Activated naive CD4-positive, alpha-beta T cell (primary cell): Measurements from ENCODE around the gene BIRC5.
A peak's percentile ranks its signal among the peaks of the same experiment; 100 is the strongest.
"Not testable (repeated sequence)": the region's sequence is repeated elsewhere in the genome, so short reads cannot be mapped to it uniquely, and the experiment has no call there.

Experiments used
- DNase-seq, 4 experiments: peaks; one replicate each; lab custom pipeline; 2025; lab: John Stamatoyannopoulos, UW

BIRC5 gene

DNA sequence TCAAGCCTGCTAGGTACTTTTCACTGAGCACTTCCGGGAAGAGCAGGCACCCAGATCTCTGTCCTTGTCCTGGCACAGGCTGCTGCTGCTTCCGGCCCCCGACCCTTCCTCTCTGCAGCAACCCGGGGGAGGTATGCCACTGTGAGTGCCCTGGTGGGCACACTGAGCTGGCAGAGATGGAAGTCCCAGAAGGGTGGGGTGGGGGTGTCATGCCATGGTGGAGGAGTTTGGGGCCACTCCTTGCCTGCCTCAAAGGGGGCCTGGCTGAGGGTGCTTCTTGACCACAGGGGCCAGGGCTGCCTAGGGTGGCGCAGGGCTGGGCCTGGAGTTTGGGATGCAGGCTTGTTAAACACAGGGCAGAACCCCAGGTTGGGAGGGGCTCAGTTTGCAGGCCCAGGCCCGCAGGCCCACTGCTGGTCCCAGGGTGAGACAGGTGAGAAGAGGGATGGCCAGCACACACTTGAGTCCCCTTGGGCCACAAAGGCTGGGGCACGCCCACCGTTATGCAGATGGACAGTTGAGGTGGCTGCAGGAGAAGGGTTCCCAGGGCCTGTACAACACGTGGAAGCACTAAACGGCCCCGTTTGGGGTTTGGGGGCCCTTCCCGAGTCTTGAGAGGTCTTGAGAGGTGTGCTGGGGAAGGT lies 26.1 kb downstream of the BIRC5 start:
- DNase-seq: no peak

- DNase-seq: no peak
Observed at GRCh38 chr17:78240839-78241238, 26.8 kb downstream of the BIRC5 start.

- DNase-seq: no peak
Observed at GRCh38 chr17:78241277-78242023, 27.4 kb downstream of the BIRC5 start.

DNA sequence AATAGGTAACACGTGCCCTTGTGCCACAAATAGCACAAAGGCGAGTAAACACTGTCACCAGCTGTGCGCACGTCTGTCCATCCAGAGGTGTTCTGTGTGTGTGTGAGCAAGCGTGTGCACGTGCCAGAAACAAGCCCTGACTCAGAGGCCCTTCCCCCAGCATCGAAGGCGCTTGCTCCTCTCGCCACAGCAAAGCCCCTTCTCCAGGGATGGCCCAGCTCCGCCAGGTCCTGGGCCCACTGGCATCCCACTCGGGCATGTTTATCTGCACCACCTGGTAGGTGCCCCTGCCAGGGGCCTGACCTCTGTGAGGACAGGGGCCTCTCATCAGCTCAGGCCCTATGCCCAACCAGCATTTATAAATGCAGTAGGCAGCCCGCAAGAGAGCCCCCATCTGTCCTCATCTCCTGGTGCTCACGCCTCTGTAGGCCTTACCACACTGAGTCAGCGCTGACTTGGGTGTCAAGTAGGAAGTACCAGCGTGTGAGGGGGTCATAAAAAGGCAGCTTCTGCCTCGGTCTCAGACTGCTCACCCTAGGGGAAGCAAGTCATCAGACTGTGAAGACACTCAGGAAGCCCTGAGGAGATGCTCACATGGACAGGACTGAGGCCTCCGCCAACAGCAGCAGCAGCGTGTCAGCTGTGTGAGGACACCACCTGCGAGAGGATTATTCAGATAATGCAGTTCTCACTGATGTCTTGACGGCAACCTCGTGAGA lies 28.1 kb downstream of the BIRC5 start:
- DNase-seq: no peak

- DNase-seq: no peak
Observed at GRCh38 chr17:78247304-78247703, 33.3 kb downstream of the BIRC5 start.

DNA sequence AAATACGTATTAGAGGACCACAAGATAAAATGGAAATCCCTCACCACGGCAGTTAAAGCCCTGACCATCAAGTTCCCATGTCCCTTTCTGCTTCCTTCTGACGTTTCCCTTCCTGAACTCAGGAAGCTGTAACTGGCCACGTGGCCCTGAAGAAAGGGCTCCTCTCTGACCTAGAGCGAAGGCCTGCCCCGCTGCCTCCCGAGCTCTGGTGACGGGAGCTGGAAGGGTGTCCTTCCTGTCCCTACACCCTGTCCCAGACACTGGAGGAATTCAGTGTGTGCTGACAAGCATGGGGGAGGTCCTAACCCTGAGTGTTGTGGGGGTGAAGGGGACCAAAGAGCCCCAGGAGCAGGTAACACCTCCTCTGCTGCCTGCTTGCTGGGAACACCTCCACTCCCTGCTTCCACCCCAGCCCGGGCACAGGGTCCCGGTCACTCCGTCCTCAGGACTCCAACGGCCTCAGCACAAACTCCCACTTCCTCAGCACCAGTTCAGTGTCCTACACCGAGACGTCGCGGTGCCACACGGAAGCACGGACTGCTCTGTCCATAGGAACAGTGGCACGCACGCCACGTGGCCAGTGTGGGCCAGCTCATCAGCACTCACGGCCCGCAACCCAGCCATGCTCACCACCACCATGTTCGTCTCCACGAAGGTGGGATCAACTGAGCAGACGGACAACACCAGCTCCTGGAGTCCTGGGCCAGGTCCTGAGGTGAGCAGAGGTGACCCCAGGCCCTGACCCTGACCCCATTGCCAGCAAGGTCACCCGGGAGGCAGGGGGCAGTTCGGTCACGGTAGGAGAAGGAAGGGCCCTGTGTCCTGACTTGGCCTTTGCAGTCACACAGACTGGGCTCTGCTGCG lies 34.2 kb downstream of the BIRC5 start:
- no peak for DNase-seq

- DNase-seq: no peak
Observed at GRCh38 chr17:78249074-78249817, 35.2 kb downstream of the BIRC5 start.

GRCh38 chr17:78249818-78250806 lies 36.1 kb downstream of the BIRC5 start:
- DNase-seq: no peak

GRCh38 chr17:78250891-78251772 lies 37.1 kb downstream of the BIRC5 start:
- DNase-seq: peak; percentile 50 to 84 (median 72)

DNA sequence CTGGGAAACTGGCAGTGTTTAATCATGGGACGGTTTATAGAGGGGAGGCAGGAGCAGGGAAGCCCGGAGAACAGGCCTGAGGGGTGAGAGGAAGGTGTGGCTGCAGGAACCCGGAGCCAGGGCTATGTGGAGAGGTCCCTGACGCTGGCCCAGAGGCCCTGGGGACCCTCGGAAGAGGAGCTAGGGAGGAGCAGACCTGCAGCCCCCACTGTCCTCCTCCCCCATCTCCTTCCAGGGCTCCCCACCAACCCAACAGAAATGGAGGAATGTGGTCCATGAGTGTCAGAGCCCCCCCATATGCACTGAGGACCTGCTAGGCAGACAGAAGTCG lies 37.7 kb downstream of the BIRC5 start:
- DNase-seq: no peak

DNA sequence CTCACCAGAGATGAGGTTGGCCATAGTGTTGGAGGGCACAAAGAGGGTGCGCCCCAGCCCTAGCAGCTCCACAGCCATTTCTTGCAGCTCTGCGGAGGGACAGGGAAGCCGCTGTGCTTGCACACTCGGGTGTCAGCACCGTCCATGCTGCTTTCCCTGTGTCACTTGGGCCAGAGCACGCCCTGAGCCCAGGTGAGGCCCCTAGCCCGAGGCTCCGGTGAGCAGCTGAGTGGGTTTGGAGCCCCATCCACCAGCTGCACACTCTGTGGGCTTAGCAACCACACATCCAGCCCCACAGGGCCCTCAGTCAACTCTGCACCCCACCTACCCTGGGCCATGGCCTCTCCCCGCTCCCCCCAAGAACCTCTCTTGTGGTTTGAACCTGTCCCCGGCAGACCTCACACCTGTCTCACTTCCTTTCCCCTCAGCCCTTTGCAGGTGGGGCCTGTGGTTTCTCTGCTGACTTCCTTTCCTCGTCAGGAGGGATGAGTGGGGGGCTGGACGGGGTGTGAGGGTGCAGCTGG lies 38.1 kb downstream of the BIRC5 start:
- peak in 2 of 4 experiments; percentile 74 to 78 for DNase-seq

DNA sequence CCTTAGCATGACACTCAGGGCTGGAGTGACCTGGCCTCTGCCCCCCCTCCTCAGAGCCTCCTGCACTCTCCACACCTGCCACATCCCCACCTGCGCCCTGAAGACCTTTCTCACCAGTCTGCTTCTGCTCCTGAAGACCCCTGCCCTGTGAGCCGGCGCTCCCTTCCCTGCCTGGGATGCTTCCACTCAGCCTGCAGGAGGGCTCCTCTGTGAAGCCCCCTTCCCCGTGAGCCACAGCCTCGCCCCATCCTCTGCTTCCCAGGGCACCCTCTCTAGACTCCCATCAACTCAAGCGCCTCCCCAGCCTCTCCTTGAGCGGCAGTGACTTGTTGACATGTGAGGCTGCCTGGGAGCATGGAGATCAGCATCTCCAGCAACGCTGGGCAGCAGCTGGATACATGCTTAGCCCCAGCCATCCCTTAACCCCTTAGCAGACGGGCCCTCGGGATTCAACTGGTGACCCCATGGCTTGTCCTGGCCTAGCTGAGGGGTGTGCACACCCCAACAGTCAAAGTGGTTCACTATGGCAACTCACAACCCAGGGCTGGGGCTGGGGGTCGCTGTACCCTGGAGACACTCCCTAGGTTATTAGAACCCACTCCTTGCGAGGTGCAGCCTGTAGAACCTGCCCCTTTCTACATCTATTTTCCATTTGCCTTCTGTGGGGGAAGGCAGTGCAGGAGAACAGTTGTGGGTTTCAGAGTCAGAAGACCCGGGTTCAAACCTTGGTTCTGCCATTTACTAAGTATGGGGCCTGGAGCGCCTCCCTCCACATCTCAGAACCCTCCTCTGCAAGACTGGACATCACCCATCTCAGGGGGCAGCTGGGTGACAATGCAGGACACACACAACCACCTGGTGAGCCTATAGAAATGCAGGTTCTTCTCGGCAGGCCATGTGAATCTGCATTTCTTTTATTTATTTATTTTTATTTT lies 38.9 kb downstream of the BIRC5 start:
- no peak for DNase-seq

DNA sequence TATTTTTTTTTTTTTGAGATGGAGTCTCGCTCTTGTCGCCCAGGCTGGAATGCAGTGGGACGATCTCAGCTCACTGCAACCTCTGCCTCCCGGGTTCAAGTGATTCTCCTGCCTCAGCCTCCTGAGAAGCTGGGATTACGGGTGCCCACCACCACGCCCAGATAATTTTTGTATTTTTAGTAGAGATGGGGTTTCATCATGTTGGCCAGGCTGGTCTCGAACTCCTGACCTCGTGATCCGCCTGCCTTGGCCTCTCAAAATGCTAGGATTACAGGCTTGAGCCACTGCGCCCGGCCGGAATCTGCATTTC lies 39.5 kb downstream of the BIRC5 start:
- not testable (repeated sequence) for DNase-seq

GRCh38 chr17:78253946-78254672 lies 40.1 kb downstream of the BIRC5 start:
- peak; percentile 46 to 80 (median 64) for DNase-seq

DNA sequence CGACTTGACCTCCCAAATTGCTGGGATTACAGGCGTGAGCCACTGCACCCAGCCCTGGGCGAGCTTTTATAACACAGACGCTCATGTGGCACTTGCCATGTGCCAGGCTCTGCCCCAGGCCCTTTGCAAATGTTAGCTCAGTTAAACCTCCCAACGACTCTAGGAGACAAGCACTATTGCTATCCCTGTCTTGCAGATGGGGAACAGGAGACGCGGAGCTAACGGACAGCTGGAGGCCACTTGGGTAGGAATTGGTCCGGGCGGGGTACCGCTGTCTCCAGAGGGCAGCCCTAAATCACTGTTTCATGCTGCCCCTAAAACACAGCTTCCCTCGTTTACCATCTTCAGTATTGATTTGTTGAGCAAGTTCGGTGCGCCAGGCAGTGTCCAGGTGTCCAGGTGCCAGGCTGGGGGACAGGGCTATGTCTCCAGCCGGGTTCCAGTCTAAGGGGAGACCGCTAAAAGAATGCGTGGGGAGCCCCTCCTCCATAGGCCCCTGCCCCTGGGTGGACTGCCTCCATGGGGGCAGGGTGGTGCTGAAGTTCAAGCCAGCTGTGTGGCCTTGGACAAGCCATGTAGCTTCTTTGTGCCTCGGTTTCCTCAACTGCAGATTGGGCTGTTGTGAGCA lies 41.1 kb downstream of the BIRC5 start:
- no peak for DNase-seq

GRCh38 chr17:78255953-78256706 lies 42.1 kb downstream of the BIRC5 start:
- no peak for DNase-seq
